Prostate gland (tissue), 2 donors: ENCODE data around the gene RALGPS1.

Source experiments
- CTCF ChIP-seq, 4 experiments: fragments of 200-600 bp in 2 of 4; fragments of 450-650 bp in 2 of 4; sonication (generic) in 2 of 4; IDR thresholded peaks; 1 replicate in 3 of 4; 2 replicates in 1 of 4; pipeline ENCODE4 v1.5.1; 2016 to 2019; ENCODE audit warnings: antibody characterized with exemption in 4 of 4, mild to moderate bottlenecking in 2 of 4, moderate library complexity in 2 of 4
- POLR2AphosphoS5 ChIP-seq: sonication (generic); formaldehyde crosslinking; IDR thresholded peaks from one replicate; pipeline ENCODE4 v1.6.1; 2017; ENCODE audit warnings: antibody characterized with exemption

GRCh38 chr9:126956917-126957686 lies 42.5 kb downstream of the RALGPS1 start:
- TF ChIP-seq POLR2AphosphoS5: no peak
- no peak for TF ChIP-seq CTCF (IDR thresholded peaks at IDR 0.05)
